Psoas muscle (tissue), 8 donors: ENCODE results near the gene ADAMTS2. TPM values are rescaled to one million over a fixed set of nuclear protein-coding genes. Genes with fewer than 3 reads are reported as not detected.

Experiments
- ATAC-seq, 4 donors: fragments of 200-7000 bp; cut with Tn5 transposase; one replicate each; pipeline ENCODE4 v1.9.1; 2020; ENCODE audit warnings: moderate library complexity in 3 of 4, mild to moderate bottlenecking in 2 of 4
- DNase-seq, 2 donors: peaks; one replicate each; pipeline ENCODE4 v3.0.0-alpha.2; 2020
- H3K27ac ChIP-seq: fragments of 200-600 bp; one replicate; pipeline ENCODE4 v1.8.0; 2022
- H3K27me3 ChIP-seq, 3 donors: fragments of 200-600 bp in 1 of 3; one replicate each; pipeline versions ENCODE4 v1.6.1 to v1.8.0; 2013 to 2022; ENCODE audit warnings: low read length in 2 of 3, mild to moderate bottlenecking in 2 of 3, moderate library complexity in 1 of 3; ENCODE audit not compliant: insufficient read depth in 3 of 3
- H3K36me3 ChIP-seq, 2 donors: fragments of 200-600 bp in 1 of 2; one replicate each; pipeline versions ENCODE4 v1.6.1 to v1.8.0; 2013 to 2022; ENCODE audit warnings: low read depth in 1 of 2, mild to moderate bottlenecking in 1 of 2, moderate library complexity in 1 of 2; ENCODE audit not compliant: insufficient read depth in 1 of 2
- H3K4me1 ChIP-seq: fragments of 200-600 bp; one replicate; pipeline ENCODE4 v1.8.0; 2022
- H3K4me3 ChIP-seq: fragments of 200-600 bp; one replicate; pipeline ENCODE4 v1.8.0; 2022; ENCODE audit warnings: mild to moderate bottlenecking
- H3K9me3 ChIP-seq: fragments of 200-600 bp; one replicate; pipeline ENCODE4 v1.8.0; 2022
- WGBS, 3 donors: extraction: QIAGEN DNeasy Blood & Tissue Kit; methylation state at CpG; one replicate each; pipeline versions ENCODE4 v1.1.6 to v1.1.7; 2013; 5-methylcytosine and 5-hydroxymethylcytosine counted together
- intact Hi-C, 2 donors: fragments of 100-400 bp; cut with DNase I; formaldehyde crosslinking; loops; one replicate each; pipeline versions ENCODE4 v1.11.0 to v1.14.2; 2022
- polyA plus RNA-seq, 3 donors: library from polyadenylated mRNA; stranded (reverse); fragments of 200-250 nt; gene quantifications; one replicate each; pipeline ENCODE4 v1.2.3, GENCODE V29; 2013
- total RNA-seq, 4 donors: library from RNA; stranded (reverse); fragmentation: NEBNext Ultra II Directional in 2 of 4; extraction: Animal tissue kit (Norgen Biotek cat#: 25700) in 2 of 4; gene quantifications; one replicate each; pipeline versions ENCODE4 v1.2.1 to v1.2.4, GENCODE V29; 2021 to 2023
- TF ChIP-seq, protein P1 (sequence below): fragments of 200-600 bp; IDR thresholded peaks from one replicate; pipeline ENCODE4 v1.8.0; 2022; ENCODE audit warnings: antibody characterized with exemption
- donor health status: healthy with polysubstance abuse.
- donor health status: DM: no; HTN: no; CAD: no; lungs with moderate emphysema.
- donor health status: Bipolar disorder and iron deficiency.
- donor health status: healthy.
- donor health status: DM: yes; HTN: yes; CAD: no.
- donor health status: DM: no; HTN: no; CAD: no.
- donor health status: DM: no; HTN: no; CAD: no.
- donor health status: DM: yes; HTN: yes; CAD: no.

ADAMTS2 gene
- total and polyA plus RNA-seq, 7 donors = 0.83 to 3.7 (median 2.0) TPM

GRCh38 chr5:179160584-179160983 is 184.7 kb downstream of the ADAMTS2 start:
- no peaks in the 10 kb centered on the region for H3K4me1 ChIP-seq
- peaks cover 0 to 1% (median 0%) of the 10 kb centered on the region in 3 donors for H3K27me3 ChIP-seq
- WGBS, 3 donors = 74 to 83% (median 76%) methylated on average over 3 of the region's 3 CpGs
- intact Hi-C loops = no loop called here
- no peaks in the 10 kb centered on the region for H3K36me3 ChIP-seq
- TF ChIP-seq, protein P1, sequence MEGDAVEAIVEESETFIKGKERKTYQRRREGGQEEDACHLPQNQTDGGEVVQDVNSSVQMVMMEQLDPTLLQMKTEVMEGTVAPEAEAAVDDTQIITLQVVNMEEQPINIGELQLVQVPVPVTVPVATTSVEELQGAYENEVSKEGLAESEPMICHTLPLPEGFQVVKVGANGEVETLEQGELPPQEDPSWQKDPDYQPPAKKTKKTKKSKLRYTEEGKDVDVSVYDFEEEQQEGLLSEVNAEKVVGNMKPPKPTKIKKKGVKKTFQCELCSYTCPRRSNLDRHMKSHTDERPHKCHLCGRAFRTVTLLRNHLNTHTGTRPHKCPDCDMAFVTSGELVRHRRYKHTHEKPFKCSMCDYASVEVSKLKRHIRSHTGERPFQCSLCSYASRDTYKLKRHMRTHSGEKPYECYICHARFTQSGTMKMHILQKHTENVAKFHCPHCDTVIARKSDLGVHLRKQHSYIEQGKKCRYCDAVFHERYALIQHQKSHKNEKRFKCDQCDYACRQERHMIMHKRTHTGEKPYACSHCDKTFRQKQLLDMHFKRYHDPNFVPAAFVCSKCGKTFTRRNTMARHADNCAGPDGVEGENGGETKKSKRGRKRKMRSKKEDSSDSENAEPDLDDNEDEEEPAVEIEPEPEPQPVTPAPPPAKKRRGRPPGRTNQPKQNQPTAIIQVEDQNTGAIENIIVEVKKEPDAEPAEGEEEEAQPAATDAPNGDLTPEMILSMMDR = no peak
- DNase-seq (no peak), ATAC-seq (no peak)
- H3K27ac ChIP-seq = no peak overlapping the region
- H3K4me3 ChIP-seq = no peak overlapping the region
- H3K9me3 ChIP-seq = no peaks in the 10 kb centered on the region

DNA sequence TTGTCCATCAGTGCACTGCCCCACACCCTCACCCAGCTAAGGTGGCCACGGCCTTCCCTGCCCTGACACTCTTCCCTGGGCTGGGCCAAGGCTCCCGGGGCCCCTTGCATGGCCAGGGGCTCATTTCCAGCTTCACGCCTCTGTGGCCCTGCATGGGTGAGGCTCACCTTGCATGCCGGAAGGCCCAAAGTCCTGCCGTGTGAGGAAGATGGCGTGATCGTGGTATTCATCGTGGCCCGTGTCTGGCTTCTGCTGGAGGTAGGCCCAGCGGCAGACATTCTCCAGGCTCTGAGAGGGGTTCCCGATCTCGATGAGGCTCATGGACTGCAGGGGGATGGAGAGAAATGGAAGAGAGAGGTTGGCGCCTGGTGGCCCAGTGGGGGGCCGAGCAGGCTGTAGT is 186.7 kb downstream of the ADAMTS2 start:
- H3K27me3 ChIP-seq = peaks cover 0 to 2% (median 0%) of the 10 kb centered on the region in 3 donors
- H3K4me3 ChIP-seq = no peak overlapping the region
- 92 to 96% (median 93%) methylated on average over 14 of the region's 14 CpGs for WGBS, 3 donors
- H3K27ac ChIP-seq = no peak overlapping the region
- TF ChIP-seq, protein P1 = no peak
- H3K9me3 ChIP-seq = no peaks in the 10 kb centered on the region
- intact Hi-C loops = no loop called here
- no peaks in the 10 kb centered on the region for H3K4me1 ChIP-seq
- H3K36me3 ChIP-seq = no peaks in the 10 kb centered on the region
- no peak for ATAC-seq
- no peak for DNase-seq

GRCh38 chr5:179154991-179155955 is 190.0 kb downstream of the ADAMTS2 start:
- ATAC-seq = no peak
- no peaks in the 10 kb centered on the region for H3K9me3 ChIP-seq

DNA sequence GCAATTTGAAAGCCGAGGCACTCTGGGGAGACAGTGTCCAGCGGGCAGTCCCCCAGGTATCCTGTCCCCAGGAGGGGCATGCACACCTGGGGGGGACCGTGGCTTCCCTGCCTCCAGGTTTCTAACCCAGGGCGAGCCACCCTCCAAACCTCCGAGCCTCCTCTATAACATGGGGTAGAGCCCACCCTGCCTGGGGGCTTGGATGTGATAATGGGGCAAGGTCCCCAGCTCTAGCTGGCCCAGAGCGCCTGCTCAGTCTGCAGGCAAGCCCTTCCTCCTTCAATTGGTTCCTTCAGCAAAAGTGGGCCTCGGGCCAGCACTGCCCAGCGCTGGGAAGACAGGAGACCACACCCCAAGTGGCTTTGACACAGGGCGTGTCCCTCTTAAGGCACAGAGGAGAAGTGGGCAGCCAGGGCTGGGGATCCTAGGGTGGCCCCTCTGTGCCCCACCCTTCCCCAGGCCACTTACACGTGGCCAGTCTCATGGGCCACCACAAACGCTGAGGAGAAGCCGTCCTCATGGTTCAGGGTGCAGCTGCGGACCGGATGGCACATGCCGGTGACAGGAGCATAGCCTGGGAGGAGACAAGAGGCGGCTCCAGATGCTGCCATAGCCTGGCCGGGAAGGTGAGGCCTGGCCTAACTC is 190.8 kb downstream of the ADAMTS2 start:
- H3K4me3 ChIP-seq = no peak overlapping the region
- no peaks in the 10 kb centered on the region for H3K4me1 ChIP-seq
- DNase-seq (no peak), ATAC-seq (no peak)
- TF ChIP-seq, protein P1 = no peak
- no peak overlapping the region for H3K27ac ChIP-seq
- 75 to 78% (median 78%) methylated on average over 17 of the region's 17 CpGs for WGBS, 3 donors
- H3K9me3 ChIP-seq = no peaks in the 10 kb centered on the region
- intact Hi-C loops = no loop called here
- H3K36me3 ChIP-seq = no peaks in the 10 kb centered on the region
- peaks cover 0 to 2% (median 0%) of the 10 kb centered on the region in 3 donors for H3K27me3 ChIP-seq

More at GRCh38 chr5:179154991-179155955, 190.0 kb downstream of the ADAMTS2 start:
- Histone ChIP-seq H3K4me1 (no peaks in the 10 kb centered on the region), H3K27ac (no peak overlapping the region), H3K36me3 (no peaks in the 10 kb centered on the region), H3K4me3 (no peak overlapping the region), H3K27me3 (peaks cover 0 to 2% (median 0%) of the 10 kb centered on the region in 3 donors)
- DNase-seq = no peak
- TF ChIP-seq, protein P1 = no peak
- intact Hi-C loops = no loop called here
- 70 to 73% (median 71%) methylated on average over 27 of the region's 27 CpGs for WGBS, 3 donors
